Endothelial cell of hepatic sinusoid (primary cell): ENCODE measurements around the gene USP32.
"Not testable (repeated sequence)": the region's sequence is repeated elsewhere in the genome, so short reads cannot be mapped to it uniquely, and the experiment has no call there.

ENCODE experiments used
- in situ Hi-C: cut with HindIII; loops from 2 replicates; pipeline ENCODE4 v1.10.0; 2017; ENCODE audit warnings: low sequenced_read_pairs

USP32 gene

DNA sequence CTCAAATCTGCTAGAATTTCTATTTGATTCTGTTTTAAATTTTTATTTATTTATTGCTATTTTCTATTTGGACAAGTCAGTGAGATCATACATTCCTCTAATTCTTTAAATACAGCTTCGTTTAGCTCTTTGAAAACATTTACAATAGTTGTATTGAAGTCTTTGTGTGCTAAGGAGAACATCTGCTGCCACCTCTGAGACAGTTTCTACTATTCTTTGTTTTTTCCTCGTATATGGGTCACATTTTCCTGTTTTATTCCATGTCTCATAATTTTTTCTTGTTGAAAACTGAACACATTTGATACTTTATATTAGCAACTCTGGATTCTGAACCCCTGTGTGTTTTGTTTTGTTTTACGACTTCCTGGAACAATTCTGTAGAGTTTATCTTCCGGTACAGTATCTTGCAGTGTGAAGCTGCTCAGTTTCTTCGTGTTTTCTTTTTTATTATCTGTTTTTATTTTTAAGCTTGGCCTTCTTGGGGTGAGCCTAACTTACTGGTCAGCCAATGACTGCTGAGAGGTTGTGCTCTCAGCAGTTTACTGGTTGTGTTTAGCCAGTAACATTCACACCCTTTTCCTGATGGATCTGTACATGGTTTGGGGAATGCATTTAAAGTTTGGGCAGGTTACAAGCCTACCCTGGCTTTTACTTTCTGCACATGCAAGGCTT is 143.2 kb downstream of the USP32 start:
- in situ Hi-C loops, result loop anchor here (5.0 to 25.0 kb wide), 2 partner anchors 84 to 164 kb away; partner anchors contain the start of gene CHCT1

DNA sequence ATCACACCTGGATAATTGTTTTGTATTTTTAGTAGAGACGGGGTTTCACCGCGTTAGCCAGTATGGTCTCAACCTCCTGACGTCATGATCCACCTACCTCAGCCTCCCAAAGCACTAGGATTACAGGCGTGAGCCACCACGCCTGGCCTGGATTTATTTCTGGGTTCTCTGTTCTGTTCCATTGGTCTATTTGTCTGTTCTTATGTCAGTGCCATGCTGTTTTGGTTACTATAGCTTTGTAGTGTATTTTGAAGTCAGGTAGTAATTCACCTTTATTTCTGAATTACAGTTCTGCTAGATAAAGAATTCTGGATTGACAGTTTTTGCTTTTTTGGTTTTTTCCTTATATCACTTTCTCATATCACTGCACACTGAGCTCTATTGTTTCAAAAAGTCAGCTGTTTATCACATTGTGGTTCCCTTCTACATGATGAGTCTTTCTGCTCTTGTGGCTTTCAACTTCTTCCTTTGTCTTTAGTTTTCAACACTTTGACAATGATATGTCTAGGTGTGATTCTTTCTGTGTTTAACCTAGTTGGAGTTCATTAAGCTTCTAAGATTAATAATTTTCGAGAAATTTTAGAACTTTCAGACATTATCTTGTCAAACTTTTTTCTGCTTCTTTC is 144.0 kb downstream of the USP32 start:
- in situ Hi-C loops, result loop anchor here (5.0 to 25.0 kb wide), 2 partner anchors 84 to 164 kb away; partner anchors contain the start of gene CHCT1

DNA sequence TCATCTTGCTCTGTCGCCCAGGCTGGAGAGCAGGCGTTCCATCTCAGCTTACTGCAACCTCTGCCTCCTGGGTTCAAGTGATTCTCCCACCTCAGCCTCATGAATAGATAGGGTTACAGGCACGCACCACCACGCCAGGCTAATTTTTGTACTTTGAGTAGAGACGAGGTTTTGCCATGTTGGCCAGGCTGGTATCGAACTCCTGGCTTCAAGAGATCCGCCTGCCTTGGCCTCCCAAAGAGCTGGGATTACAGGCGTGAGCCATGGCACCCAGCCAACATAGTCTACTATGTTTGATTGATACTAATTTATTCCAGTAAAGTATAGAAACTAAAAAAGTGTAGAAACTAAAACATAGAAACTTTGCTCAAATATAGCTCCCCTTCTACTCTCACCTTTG is 147.3 kb downstream of the USP32 start:
- in situ Hi-C loops, result loop anchor here (5.0 to 25.0 kb wide), 2 partner anchors 88 to 168 kb away; partner anchors contain the start of gene CHCT1

DNA sequence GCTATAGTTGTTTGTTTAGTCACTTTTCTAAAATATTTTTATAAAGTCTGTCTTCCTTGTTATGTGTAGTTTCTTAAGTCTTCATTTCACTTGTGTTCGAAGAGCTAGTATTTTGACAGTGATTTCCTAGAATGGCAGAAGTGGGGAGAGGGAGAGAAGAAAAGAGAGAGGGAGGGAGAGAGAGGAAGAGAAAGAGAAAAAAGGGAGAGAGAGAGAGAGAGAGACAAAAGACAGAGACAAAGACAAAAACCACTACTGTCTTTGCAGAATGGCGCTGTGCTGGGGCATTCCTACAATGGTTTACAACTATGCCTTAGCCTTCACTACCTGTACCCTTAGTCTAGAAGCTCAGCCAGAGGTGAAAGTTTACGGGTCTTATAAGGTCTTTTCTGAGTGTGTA is 151.6 kb downstream of the USP32 start:
- in situ Hi-C loops, result loop anchor here (25.0 kb wide), 1 partner anchor 172 kb away; the partner anchor contains the start of gene CHCT1

DNA sequence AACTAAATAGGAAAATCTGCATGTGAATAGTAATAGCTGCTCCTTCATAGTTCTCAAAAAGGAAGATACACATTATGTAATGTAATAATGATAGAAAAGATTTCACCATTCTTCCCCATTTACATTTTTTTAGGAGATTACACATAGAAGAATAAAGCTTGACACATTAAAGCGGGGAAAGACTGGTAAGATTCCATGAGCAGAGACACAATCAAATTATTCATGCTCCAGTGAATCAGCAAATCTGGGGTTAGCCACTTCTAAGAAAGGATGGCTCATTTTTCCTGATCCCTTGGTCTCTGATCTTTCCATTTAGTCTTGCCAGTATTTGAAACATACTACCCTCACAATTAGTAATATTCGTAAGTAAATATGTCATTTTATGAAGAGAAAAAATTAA is 160.2 kb downstream of the USP32 start:
- in situ Hi-C loops, result loop anchor here (25.0 kb wide), 1 partner anchor 181 kb away; the partner anchor contains the start of gene CHCT1

DNA sequence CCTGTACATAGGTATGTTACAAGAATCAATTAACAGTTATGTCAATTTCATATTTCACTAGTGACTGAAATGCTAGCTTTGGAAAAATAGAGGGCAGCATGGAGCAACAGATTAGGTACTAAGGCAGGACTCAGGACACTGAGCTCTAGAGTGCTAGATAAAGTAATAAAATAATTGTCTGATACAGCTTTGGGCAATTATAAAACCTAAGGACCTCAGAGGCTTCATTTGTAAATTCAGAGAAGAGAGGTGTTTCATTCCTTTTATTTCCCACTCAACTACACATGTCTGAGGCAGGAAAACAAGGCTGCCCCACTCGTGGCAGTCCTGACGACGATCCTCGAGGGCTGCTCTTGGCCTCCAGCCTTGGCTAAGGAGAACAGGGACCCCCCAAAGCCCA is 160.7 kb downstream of the USP32 start:
- in situ Hi-C loops, result loop anchor here (25.0 kb wide), 1 partner anchor 181 kb away; the partner anchor contains the start of gene CHCT1

DNA sequence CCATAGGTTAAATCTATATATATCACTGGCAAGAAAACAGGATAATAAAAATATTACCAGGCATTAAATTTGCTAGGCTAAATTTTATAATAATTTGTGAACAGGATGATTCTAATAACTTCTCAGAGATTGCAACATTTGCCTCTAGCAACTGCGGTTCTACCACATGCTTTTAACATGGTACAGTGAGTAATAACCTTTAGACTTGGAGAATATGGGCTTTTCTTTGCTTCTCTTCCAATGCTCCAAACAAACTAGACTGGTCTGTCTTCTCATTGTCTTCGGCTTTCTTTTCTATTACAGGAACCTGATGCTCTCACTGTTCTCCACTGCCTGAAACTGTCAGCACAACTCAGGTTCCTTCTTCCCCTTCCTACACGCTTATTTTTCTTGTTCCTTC is 161.6 kb downstream of the USP32 start:
- in situ Hi-C loops, result loop anchor here (25.0 kb wide), 1 partner anchor 182 kb away; the partner anchor contains the start of gene CHCT1

DNA sequence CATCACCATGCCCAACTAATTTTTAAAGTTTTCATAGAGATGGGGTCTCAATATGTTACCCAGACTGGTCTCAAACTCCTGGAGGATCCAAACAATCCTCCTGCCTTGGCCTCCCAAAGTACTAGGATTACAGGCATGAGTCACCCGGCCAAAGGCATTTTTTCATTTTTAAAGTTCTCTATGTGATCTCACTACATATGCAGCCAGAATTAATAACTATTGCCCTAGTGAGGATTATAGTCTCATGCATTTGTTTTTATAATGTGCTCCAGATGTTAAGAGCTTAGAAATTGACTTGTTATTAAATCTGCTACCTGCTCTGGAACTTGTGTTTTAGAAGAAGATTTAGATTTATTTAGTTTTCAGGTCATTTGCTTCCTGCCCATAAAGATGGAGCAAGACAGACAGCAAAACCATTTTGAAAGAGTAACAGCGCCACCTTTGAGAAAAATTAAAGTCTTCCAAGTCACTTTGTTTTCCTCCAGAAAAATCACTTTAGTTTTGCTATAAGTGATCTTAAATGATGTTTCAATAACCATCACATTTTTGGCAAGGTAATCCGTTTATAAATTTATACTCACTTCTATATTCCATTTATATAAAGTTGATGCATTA is 162.6 kb downstream of the USP32 start:
- in situ Hi-C loops, result loop anchor here (10.0 to 25.0 kb wide), 2 partner anchors 84 to 183 kb away; partner anchors contain the start of genes CA4 and CHCT1

DNA sequence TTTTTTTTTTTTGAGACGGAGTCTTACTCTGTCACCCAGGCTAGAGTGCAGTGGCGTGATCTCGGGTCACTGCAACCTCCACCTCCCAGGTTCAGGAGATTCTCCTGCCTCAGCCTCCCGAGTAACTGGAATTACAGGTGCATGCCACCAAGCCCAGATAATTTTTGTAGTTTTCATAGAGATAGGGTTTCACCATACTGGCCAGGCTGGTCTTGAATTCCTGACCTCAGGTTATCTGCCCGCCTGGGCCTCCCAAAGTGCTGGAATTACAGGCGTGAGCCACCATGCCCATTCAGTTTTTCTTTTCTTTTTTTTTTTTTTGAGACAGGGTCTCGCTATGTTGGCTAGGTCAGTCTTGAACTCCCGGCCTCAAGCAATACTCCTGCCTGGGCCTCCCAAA is 164.7 kb downstream of the USP32 start:
- in situ Hi-C loops, result loop anchor here (10.0 to 25.0 kb wide), 2 partner anchors 82 to 185 kb away; partner anchors contain the start of genes CA4 and CHCT1

DNA sequence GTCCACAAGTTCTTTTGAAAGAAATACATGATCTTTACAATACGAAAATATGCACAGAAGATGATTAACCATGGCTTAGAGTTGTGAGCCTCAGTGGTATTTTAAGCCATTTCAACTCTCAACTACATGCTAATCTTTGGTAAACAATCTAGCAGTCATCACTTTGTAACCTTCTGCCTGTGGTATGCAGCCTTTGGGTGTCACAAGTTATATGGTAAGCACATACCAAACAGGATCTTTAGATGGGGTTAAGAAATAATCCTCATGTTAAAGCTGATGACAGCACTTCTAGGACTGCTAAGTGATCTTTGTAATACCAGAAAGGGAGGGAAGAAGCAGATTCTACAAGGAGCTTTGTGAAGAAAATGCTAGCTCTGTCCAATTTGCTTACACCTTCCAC is 167.9 kb downstream of the USP32 start:
- in situ Hi-C loops, result loop anchor here (10.0 kb wide), 1 partner anchor 79 kb away; the partner anchor contains the start of gene CA4

DNA sequence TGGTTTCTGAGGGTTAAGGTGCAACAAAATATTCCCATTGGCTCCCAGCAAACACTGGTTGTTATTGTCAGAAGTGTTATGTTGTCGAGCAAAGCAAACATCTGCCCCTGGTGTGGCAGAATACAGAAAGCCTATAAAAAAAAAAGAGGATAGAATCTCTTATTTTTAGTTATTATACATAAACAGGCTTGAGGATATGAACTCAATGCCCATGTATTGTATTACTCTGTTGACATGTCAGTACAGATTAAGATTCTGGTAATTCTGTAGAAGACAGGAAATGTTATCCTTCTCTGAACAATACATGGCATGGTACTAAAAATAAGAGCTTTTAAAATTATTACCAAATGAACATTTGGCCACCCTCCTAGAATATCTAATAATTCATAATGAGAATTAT is 168.5 kb downstream of the USP32 start:
- in situ Hi-C loops, result loop anchor here (10.0 kb wide), 1 partner anchor 79 kb away; the partner anchor contains the start of gene CA4

DNA sequence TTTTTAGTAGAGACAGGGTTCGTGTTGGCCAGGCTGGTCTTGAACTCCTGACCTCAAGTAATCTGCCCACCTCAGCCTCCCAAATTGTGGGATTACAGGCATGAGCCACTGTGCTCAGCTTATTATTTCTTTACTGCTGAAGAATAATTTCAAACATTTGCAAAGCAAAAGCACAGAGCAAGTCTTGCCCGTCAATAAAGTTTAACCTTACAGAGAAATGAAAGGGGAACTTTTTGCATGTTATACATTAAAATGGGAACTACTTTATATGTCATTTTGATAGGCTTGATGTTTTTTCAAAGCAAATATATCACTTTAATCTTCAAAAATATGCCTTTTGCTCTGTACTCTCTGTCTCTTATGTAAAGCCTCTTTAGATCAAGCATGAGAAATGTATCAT is 173.2 kb downstream of the USP32 start:
- in situ Hi-C loops, result not testable (repeated sequence)

DNA sequence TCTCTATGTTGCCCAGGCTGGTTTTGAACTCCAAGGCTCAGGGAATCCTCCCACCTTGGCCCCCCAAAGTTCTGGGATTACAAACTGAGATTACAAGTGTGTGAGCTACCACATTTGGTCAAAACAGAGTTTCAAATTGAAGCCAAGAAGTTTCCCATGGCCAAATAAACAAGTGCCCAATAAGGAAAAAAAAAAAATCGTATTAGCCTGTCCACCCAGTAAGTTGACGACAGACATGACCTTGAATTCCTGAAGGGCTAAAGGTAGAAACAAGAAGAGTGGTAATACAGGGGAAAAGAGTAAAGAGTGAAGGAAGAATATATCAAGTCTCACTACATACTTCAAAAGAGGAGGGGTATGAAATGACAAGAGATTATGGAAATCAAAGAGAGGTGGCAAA is 176.0 kb downstream of the USP32 start:
- in situ Hi-C loops, result not testable (repeated sequence)

DNA sequence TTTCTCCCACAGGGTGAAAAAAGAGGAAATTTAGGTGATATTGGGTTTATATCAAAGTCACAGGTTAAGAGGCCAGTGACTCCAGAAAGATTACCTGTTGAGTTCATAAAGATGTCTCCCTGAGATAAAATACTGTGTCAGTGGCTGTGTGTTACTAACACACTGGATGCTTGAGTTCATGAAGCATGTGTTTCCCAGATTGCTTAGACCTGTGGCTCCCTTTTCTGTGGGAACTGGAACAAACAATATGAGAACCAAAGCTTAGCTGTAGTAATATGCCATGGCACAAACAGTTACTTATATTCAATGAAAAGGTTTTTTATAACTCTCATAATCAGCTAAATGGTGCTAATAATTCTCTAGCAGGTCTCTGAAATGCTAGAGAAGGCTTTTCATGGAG is 180.7 kb downstream of the USP32 start:
- in situ Hi-C loops, result not testable (repeated sequence)

DNA sequence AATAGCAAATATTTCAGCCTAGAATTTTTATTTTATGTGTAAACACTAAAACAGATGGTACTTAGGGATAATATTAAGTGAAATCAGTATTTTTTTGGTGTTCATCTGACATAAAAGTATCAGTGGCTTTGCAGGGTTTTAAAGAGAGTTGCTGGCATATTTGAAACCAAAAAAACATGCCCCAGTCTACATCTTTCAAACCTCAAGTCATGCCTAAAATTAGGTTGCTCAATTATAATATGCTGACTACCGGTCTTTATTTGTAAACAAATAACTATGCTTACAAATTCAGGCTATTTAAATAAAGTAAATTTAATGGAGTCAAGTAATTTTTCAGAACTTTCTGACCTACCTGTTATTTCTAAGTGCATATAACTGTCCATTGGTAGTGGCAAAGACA is 183.6 kb downstream of the USP32 start:
- in situ Hi-C loops, result not testable (repeated sequence)

DNA sequence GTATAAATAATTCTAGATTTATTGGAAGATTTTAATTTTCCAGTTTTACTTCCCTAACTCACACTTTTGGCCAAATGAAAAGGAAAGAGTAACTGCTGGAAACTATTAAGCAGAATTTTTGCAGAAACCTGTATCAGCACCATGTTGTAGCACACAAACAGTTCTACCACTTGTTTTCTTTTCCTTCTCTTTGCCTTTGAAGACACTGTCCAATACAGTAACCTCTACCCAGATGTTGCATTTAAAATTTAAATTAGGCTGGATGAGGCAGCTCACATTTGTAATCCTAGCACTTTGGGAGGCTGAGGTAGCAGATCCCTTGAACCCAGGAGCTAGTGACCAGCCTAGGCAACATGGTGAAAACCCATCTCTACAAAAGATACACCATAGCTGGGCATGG is 186.2 kb downstream of the USP32 start:
- in situ Hi-C loops, result not testable (repeated sequence)

DNA sequence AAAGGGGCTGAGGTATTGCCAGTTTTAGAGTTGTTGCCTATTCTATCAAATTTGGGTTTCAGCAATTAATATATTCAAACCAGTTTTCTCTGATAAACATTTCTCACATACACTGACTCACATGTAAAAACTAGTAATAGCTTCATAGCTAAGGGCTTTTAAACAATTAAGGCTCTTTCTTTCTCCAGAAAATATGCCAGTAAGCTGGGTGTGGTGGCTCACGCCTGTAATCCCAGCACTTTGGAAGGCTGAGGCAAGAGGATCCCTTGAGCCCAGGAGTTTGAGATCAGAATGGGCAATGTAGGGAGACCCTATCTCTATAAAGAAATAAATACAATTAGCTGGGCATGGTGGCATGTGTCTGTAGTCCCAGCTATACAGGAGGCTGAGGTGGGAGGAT is 193.3 kb downstream of the USP32 start:
- in situ Hi-C loops, result not testable (repeated sequence)

DNA sequence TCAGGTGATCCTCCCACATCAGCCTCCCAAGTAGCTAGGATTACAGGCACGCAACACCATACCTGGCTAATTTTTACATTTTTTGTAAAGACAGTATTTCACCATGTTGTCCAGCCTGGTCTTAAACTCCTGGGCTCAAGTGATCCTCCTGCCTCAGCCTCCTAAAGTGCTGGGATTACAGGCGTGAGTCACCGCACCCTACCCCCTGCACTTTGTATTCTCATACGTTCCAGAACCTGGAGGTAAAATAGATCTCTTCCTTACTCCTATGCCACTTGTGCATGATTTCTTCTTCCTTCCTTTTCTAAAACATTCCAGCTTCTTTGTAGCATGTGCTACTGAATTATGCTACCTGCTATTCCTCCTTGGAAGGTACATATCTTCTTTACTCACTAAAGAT is 197.8 kb downstream of the USP32 start:
- in situ Hi-C loops, result not testable (repeated sequence)

DNA sequence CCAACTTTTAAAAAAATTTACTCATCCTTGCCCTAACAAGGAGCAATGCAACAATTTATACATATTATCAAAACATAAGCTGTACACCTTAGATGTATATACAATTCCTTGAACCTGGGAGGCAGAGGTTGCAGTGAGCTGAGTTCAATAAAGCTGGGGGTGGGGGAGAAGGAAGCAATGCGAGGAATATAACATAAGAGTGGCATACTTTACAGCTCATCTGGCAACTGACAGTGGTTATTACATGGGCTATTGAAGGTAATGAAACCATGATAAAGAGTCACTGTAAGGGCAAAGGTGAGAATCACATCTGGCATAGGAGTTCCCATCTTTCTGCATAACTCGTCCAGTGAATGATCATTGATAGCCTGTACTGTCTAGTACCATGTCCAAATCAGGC is 198.5 kb downstream of the USP32 start:
- in situ Hi-C loops, result no loop called here

DNA sequence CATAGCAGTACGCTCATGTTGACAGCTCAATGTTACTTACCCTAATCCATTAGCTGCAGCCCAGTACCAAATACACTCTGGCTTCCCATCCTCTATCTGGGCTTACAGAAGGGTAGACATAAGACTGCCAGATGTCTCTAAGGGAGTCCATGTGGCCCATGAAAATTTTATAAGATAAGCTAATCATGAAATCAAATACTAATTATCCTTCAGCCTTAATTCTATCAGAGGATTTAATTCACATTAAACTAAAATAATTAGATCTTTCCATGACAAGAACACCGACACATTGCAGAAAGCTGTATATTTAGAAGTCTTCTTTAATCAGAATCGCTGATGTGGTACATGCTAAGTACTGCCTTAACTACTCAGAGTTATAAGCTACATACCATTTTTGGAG is 198.9 kb downstream of the USP32 start:
- in situ Hi-C loops, result not testable (repeated sequence)

DNA sequence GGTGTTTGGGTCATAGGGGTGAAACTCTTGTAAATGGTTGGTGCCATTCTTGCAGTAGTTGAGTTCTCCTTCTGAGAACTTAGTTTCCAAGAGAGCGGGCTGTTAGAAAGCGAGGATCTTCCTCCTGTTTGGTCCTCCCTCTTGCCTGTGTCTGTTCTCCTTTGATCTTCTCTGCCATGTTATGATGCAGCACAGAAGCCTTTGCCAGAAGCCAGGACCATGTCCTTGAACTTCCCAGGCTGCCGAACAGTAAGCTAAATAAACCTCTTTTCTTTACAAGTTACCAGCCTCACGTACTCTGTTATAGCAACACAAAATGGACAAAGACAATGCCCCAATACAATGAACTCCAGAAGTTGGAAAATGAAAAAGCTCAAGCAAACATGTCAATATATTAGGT is 201.9 kb downstream of the USP32 start:
- in situ Hi-C loops, result not testable (repeated sequence)
